NCI-H2171 treated with DMSO at 0.1 percent for 48 hours (cell line): ENCODE measurements around the gene PLEKHN1.

ENCODE experiments used
- DNase-seq: peaks from one replicate; lab custom pipeline; 2025; lab: John Stamatoyannopoulos, UW

Gene PLEKHN1

DNA sequence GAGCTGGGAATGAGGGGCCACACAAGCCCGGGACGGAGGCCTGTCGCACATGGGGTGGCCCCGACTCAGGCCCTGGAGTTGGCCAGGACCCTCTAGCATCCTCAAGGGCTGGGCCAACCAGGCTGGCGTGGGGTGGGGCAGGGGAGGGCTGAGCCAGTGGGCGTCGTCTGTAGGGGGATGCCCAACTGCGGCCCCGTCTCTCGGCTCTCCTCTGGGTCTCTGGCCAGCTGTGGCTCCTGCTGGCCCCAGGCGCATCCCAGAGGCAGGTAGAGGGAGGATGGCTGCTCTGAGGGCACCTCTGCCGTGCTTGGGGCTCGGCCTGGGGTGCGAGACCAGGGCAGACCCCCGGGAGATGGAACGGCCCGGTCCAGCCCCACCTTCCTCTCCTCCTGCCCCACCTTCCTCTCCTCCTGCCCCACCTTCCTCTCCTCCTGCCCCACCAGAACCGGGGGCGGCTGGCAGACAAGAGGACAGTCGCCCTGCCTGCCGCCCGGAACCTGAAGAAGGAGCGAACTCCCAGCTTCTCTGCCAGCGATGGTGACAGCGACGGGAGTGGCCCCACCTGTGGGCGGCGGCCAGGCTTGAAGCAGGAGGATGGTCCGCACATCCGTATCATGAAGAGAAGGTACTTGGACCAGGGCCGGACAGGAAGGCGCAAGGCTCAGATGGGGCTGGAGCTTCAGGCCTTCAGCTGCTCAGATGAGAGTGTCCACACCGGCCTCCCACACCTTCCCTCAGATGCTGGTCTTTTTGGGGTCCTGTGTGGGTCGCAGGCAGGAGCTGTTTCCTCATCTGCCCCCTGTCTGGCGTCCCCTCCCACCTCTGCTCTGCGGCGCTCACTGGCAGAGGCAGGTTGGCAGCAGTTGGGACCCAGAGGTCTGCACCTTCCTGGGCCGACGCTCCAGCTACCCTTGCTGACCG is 36.3 kb upstream of the PLEKHN1 start:
- no peak for DNase-seq

DNA sequence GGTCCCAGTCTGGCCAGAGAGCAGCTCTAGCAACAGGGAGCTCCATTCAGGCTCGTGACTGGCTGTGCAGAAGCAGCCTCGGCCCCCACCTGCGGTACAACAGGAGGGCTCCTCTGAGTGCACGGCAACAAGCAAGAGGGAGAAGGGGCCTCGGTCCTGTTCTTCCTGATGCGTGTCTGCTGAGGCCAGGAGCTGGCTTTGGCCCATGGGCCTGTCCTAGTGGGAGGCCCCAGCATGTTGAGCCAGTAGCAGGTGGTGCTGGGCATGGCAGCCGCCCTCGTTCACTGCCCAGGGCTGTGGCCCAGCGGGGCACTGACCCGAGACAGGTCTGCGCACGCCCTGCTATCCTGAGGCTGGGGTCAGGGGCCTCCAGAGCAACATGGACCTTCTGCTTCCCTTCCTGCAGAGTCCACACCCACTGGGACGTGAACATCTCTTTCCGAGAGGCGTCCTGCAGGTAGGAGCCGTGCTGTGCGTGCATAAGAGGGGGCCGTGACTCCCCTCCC is 35.6 kb upstream of the PLEKHN1 start:
- DNase-seq = no peak

DNA sequence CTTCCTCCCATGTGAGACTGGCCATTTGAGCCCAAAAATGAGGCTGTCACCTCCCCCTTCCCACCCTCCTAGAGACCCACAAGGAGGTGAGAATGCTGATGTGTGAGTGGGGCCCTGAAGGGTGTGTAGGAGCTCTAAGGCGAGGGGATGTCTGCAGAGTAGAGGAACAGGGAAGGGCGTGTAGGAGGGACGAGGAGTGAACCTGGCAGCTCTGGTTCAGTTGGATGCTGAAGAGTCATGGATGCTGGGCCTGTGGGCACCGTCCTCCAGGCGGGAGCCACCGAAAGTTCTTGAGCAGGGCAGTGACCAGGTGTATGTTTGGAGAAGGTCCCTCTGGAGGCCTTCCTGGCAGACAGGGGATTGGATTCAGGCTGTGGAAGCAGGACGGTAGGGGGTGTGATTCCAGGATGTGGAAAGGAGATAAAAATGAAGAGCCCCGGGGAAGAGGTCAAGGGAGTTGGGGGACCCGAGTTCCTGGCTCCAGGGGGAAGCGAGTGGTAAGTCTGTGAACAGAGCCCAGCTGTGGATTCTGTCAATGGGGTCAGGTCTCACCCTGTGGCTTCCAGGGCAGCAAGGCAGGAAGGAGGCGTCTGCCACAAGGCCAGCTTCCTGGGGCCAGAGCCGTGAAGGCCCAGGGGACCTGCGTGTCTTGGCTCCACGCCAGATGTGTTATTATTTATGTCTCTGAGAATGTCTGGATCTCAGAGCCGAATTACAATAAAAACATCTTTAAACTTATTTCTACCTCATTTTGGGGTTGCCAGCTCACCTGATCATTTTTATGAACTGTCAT is 34.7 kb upstream of the PLEKHN1 start:
- no peak for DNase-seq

DNA sequence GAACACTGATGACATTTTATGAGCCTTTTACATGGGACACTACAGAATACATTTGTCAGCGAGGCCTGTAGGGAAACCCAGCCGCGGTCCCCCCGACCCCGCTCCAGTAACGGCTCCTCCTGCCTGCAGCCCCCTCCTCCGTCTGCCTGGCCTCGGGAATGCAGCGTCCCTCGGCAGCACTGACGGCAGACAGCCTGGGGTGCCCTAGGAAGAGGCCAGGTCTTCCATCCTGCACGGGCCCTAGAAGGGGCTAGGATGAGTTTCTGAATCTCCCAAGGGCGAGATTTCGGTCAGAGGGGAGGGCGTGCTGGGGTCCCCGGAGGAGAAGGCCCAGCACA is 34.1 kb upstream of the PLEKHN1 start:
- no peak for DNase-seq

DNA sequence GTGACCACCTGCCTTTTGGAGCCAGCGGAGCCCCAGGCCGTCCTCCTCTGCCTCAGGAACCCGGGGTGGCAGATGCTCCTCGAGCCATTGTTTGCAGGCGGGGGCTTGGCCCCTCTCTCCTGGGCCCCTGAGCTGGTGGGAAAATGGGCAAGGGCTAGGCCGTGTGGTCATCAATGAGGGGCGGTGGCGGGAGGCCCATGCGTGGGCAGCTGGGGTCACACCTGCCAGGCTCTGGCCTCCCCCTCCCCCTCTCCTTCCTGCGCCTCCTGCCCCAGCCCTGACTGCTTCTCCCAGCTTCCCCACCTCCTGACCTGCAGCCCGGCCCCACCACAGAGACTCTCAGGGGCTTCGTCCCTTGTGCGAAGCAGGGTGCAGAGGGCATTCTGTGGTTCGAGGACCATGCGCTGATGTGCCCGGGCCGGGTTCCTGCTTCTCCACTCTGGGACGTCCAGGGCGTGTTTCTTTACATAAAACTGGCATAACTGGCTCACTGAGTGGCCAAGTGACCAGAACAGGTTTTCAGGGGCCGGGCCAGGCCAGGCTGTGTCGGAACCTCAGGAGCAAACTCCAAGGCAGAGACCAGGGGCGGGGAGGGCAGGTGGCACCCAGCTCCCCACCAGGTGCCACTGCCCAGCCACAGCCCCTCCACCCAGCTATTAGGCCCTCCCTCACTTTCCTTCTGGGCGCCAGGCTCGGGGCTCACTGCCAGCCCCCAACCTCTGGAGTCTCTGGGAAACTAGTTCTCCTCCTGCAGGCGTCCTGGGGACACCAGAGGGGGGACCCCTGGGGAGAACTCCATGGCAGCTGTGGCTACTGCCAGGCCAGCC is 33.3 kb upstream of the PLEKHN1 start:
- DNase-seq = no peak

DNA sequence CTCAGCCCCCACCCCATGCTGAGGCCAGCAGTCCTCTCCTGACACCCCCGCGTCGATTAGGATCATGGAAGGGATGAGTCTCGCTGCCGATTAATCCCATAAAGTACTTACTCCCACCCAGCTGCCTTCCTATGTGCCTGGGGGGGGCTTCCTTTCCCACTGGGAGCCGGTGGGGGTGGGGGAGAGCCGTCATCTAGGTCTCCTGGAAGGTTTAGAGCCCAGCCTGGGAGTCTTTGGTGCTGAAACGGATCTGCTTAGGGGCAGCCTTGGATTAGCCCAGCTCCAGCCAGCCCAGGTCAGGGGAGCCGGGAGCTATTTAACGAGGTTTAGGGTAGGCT is 32.7 kb upstream of the PLEKHN1 start:
- no peak for DNase-seq

DNA sequence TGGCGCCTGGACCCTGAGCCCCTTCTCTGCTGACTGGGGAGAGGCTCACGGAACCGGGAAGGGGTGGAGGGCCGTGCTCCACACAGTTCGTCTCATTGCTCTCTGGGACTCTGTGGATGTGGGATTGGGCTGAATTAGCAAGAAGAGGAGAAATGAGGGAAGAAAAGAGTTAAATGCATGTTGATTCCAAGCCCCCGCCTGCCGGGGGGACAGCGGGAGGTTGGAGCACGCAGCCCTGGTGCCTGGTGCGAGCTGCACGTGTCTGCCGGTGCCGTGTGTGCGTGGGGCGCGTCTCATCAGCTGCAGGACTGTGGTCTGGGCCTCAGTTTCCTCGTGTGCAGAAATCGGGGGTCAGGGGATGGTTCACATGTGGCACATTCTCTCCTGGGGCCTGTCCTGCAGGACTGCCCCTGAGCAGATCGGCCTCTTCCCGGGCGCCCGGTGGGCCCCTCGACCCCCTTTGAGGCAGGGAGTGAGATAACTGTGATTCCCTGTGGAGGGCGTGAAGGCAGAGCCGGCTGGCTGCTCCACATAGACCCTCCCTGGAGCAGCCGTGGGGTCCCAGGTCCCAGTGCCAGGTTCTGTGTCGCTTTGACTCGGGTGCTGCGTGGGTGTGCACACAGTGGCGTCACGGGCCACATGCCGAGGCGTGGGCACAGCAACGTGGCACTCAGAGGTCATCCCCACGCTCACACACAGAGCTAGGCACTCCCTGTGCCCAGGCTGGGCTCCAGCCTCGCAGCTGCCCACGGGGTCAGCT is 31.1 kb upstream of the PLEKHN1 start:
- DNase-seq = no peak

DNA sequence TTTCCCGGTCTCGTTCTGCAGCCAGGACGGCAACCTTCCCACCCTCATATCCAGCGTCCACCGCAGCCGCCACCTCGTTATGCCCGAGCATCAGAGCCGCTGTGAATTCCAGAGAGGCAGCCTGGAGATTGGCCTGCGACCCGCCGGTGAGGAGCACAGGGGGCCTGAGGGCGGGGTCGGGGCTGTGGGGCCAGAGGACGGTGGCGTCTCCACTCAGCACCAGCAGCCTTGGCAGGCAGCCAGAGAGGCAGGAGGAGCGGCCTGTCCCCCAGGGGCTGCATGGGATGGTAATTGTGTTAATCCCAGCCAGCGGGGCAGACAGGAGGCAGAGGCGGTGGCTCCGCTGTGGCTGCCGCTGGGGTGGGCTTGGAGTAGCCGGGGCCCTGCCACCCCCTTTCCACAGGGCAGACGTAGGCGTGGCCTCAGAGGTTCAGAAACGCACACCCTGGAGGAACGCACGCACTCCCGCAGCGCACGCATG is 30.5 kb upstream of the PLEKHN1 start:
- peak; percentile 83 for DNase-seq

DNA sequence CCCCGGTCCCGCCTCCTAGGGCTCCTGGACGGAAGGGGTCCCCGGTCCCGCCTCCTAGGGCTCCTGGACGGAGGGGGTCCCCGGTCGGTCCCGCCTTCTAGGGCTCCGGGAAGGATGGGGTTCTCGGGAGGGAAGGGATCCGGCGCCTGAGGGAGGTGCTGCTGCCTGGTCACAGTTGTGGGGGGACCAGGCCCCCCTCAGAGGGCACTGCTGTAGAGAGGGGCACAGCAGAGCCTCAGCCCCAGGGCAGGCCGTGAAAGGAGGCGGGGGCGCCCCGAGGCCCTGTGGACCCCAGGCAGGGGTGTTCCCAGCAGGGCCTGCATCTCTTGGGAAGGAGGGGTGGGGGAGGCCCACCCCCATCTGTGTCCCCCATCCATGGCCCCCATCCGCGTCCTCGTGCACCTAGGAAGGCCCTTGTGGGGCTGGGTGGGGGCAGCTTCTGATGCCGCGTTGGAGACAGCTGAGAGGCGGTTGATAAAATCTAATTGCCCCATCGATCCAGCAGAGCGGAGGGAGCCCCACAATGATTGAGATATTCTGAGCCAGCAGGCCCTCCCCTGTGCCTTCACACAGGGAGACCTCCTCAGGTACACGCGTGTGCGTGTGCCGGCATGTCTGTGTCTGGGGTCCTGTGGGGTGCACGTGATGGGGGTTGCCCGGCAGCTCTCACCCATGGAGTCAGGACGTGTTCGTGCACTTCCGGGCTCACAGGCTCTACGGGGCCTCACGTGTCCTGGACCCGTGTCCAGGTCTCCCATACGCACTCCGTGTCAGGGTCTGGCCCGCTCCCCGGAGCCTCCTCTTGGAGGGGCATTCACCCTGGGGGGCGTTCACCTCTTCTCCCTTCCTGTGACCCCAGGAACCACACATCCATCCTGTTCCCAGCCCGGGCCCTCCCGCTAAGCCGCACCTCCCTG is 29.7 kb upstream of the PLEKHN1 start:
- no peak for DNase-seq

DNA sequence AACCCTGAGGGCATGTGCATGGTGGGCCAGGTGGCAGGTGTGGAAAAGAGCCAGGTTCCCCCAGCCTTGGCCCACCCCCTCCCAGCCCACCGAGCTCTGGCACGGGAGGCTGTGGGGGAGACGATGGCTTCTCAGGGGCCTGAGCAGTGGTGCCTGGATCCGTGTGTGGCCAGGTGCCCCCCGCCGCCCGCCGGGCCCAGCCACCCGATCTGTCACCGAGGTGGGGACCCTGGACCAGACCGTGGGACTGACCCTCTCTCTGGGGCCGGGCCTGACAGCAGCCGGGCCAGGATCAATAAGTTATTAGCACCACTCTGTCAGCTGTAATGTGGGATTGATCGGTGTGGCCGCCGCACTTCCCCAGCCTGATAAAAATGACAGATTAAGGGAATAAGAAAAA is 28.8 kb upstream of the PLEKHN1 start:
- no peak for DNase-seq

DNA sequence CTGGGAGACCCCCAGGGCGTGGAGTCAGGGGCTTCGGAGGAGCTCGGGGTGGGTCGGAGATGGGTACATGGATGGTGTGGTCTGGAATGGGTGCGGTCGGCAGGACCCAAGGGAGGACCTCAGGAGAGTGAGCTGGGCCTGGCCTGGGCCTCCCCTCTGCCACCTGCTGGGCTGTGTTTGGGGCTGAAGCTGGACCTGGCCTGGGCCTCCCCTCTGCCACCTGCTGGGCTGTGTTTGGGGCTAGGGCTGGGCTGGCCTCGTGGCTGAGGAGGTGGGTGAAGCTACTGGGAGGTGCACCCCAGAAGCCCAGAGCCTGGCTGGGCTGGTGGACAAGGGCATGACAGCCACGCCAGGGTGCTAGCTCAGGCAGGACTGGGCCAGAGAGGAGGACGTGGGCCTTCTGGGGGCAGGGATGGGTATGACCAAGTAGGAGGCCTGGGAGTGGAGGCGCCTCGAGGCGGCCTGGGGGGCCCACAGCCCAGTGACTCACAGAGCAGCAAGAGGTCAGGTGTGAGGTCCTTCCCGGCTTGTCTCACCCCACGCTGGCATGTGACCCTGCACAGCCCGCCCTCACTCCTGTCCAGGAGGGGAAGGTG is 28.1 kb upstream of the PLEKHN1 start:
- DNase-seq = no peak

DNA sequence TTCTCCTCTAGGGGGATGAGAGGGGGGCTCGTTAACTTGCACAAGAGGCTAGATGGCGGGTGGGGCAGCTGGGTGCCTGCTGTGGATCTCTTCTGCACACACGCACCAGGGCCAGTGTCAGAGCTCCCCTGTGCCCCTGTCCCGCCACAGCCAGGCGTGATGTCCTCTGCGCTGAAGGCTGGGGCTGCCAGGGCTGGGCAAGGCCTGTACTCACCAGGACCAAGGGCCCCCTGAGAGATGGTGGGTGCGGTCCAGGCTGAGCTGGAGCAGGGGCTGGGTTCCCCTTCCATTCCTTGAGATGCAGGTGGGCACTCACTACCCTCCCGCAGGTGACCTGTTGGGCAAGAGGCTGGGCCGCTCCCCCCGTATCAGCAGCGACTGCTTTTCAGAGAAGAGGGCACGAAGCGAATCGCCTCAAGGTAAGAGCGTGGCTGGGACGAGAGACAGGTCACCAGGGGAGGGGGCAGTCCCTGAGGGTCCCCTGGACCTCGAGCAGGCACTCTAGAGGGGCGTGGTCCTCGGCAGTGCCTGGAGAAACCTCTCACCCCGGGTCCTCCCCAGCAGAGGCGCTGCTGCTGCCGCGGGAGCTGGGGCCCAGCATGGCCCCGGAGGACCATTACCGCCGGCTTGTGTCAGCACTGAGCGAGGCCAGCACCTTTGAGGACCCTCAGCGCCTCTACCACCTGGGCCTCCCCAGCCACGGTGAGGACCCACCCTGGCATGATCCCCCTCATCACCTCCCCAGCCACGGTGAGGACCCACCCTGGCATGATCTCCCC is 27.4 kb upstream of the PLEKHN1 start:
- DNase-seq = no peak

DNA sequence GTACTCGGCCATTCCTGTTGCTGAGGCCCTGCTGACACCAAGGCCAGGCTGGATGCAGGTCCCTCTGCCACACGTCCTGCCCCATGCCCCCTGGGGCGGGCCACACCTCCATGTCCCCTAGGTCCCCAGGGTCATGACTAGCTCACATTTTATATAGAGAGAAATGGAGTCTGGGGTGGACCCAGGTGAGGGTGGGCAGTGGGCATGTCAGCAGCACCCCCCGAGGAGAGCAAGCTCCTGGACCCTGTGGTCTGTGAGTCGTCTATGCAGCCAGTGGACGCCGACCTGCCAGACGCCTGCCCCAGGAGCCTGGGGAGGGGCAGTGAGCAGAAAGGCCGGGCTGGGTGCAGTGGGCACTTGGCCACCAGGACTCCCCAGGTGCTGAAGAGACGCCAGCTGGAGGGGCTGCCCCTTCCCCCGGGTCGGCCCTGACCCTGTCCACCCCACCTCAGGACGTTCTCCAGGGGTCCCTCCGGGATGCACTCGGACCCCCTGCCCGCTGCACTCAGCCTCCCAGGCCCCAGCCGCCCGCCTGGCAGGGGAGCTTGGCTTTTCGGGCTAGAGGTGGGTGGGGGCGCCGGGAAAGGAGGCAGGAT is 26.7 kb upstream of the PLEKHN1 start:
- no peak for DNase-seq

DNA sequence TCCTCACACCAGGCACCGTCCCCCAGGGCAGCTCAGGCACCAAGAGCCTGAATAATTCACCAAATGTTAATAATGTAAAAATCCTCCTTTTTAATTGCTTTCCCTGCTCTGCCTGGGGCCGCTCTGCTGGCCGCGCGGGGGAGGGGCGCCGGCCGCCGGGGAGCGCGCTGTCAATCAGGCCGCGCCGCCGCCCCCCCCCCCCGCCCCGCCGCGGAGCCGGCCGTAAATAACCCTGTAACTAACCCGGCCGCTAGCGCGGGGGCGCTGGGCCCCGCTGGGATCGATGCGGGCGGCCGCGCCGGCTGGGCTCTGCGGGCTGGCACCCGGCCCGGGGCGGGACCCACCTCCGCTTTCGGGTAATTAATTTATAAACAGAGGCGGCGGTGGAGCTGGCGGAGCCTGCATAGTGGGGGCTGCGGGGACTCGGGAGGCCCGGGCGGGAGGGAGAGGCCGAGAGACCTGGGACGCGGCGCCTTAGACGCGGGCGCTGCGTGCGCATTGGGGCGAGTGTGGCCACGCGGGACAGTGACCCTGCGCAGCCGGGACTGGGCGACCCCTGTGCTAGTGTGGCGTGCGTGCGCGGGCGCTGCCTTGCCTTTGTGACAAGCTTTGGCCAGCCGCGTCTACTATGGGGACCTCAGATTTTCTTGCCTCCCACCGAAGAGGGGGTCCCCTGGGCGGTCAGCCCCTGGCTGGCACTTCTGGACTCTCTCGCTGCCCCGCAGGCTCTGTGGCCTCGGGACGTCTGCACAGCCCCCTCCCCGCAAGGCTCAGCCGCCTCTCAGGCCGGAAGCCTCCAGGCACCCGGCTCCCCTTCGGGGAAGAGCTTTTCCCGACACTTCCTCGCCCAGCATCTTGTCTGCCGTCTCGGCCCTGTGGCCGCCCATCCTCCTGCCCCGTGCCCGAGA is 25.9 kb upstream of the PLEKHN1 start:
- DNase-seq = peak; percentile 78

DNA sequence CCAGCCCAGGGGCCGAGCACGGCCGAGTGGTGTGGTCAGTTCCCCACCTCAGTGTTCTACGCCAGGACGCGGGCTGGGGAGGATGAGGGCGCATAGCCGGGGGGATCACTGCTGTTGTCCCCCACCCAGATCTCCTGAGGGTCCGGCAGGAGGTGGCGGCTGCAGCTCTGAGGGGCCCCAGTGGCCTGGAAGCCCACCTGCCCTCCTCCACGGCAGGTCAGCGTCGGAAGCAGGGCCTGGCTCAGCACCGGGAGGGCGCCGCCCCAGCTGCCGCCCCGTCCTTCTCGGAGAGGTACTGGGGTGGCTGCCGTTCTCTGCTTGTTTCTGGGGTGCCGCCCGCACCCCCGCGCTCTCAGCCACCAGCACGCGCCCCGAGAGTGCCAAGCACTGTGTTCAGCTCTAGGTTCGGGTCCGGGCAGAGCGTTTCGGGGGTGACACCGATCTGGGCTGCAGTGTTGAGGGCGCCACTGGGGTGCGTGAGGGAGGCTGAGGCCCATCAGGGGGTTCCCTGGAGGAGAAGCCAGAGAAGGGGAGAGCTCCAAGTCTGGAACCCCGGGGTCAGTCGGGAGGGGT is 25.2 kb upstream of the PLEKHN1 start:
- DNase-seq = no peak

DNA sequence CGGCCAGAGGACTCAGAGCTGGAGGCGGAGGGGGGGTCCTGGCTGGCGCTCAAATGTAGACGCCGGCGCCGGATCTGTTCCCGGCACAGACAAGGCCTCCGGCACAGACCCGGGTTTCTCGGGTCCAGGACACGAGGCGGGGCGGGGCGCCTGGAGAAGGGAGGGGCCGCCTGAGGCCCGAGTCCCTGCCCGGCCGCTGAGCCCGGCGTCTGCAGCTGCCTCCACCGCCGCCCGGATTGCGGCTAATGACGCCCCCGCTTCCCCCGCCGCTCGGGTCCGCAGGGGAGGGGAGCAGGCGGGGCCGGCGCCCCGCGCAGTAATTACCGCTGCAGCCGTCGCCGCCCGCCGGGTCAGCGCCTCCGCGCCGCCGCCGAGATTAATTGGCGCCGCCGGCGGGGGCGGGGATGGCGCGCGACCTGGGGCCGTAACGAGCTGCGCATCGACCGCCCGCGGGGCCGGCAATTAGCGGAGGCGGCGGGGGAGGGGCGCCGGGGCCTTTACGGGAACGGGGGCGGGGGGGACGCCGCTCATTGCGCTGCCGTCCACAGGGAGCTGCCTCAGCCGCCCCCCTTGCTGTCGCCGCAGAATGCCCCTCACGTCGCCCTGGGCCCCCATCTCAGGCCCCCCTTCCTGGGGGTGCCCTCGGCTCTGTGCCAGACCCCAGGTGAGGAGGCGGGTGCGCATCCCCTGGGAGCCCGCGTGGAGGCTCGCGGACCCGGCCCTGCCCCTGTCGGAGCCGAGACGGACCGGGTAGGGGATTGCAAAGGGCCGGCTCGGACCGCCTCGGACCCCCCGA is 24.5 kb upstream of the PLEKHN1 start:
- DNase-seq = peak; percentile 71
